HepG2 (cell line): ENCODE results near the gene TMEM256. TPM values are rescaled to one million over a fixed set of nuclear protein-coding genes. Genes with fewer than 3 reads are reported as not detected.
A peak's percentile ranks its signal among the peaks of the same experiment; 100 is the strongest.

Experiments
- CEBPZ ChIP-seq: IDR thresholded peaks from 2 replicates; pipeline ENCODE4 v1.6.1; 2012; ENCODE audit warnings: low read length, improper control_type of control experiment
- DBP ChIP-seq: sonication (generic); formaldehyde crosslinking; IDR thresholded peaks from 2 replicates; pipeline ENCODE4 v1.4.0; 2020; ENCODE audit warnings: missing genetic modification reagents; ENCODE audit errors: not compliant biosample characterization
- GMEB1 ChIP-seq: sonication (generic); formaldehyde crosslinking; IDR thresholded peaks from 2 replicates; pipeline ENCODE4 v1.5.1; 2020; ENCODE audit warnings: missing genetic modification reagents, mild to moderate bottlenecking, borderline replicate concordance
- RCOR2 ChIP-seq: IDR thresholded peaks from 2 replicates; pipeline ENCODE4 v1.6.1; 2016; ENCODE audit warnings: missing biosample characterization, missing genetic modification reagents
- SIX1 ChIP-seq: sonication (generic); formaldehyde crosslinking; IDR thresholded peaks from 2 replicates; pipeline ENCODE4 v1.4.0; 2020; ENCODE audit warnings: missing genetic modification reagents, borderline replicate concordance
- ZFP41 ChIP-seq: sonication (generic); formaldehyde crosslinking; IDR thresholded peaks from 2 replicates; pipeline ENCODE4 v1.4.0; 2020; ENCODE audit warnings: mild to moderate bottlenecking, missing genetic modification reagents, borderline replicate concordance
- ZNF556 ChIP-seq: sonication (generic); formaldehyde crosslinking; IDR thresholded peaks from 2 replicates; pipeline ENCODE4 v1.4.0; 2020; ENCODE audit warnings: mild to moderate bottlenecking, missing genetic modification reagents, borderline replicate concordance
- ZNF574 ChIP-seq: sonication (generic); formaldehyde crosslinking; IDR thresholded peaks from 2 replicates; pipeline ENCODE4 v1.4.0; 2020; ENCODE audit warnings: missing genetic modification reagents
- ZNF580 ChIP-seq: IDR thresholded peaks from 2 replicates; pipeline ENCODE4 v1.6.1; 2016; ENCODE audit warnings: low read depth, borderline replicate concordance
- ZNF646 ChIP-seq: sonication (generic); formaldehyde crosslinking; IDR thresholded peaks from 2 replicates; pipeline ENCODE4 v1.9.0; 2021; ENCODE audit warnings: mild to moderate bottlenecking, missing genetic modification reagents
- ZNF790 ChIP-seq: sonication (generic); formaldehyde crosslinking; IDR thresholded peaks from 2 replicates; pipeline ENCODE4 v1.8.0; 2022; ENCODE audit warnings: missing genetic modification reagents, mild to moderate bottlenecking, borderline replicate concordance
- polyA plus RNA-seq, 8 experiments: library from polyadenylated mRNA; depleted of rRNA in 3 of 8; stranded (reverse) in 7 of 8; unstranded in 1 of 8; fragments of >200 nt; fragmentation: Illumina TruSeq in 4 of 8; extraction: Trizol in 4 of 8; gene quantifications; 2 replicates each; pipeline versions ENCODE4 v1.2.1 to v1.2.3, GENCODE V29; 2011 to 2016; ENCODE audit warnings: low read depth in 4 of 8, missing spikeins in 1 of 8, mixed read lengths in 1 of 8; ENCODE audit not compliant: insufficient read depth in 1 of 8
- total RNA-seq, 5 experiments: library from RNA; depleted of rRNA; stranded (reverse); fragments of >200 nt; fragmentation: Illumina TruSeq; extraction: Trizol; gene quantifications; 2 replicates each; pipeline ENCODE4 v1.2.3, GENCODE V29; 2016; ENCODE audit warnings: low read depth in 1 of 5

The TMEM256 gene
- total and polyA plus RNA-seq, 2 of the 13 experiments (the other 11 are each of a cell fraction or from before 2014, with no cell fraction given), result 231 to 252 TPM

GRCh38 chr17:7403977-7404736 is at the start of gene TMEM256 (continued):
- TF ChIP-seq ZNF574 (peak; percentile 41; the same call in 1 of the 2 replicates), ZFP41 (no peak), DBP (CRISPR knock-in tag) (no peak), ZNF790 (0 out of 2 replicates have a peak, but pooled peaks have one; percentile 41), ZNF646 (CRISPR knock-in tag) (no peak), GMEB1 (CRISPR knock-in tag) (peak; percentile 58; the same call in 1 of the 2 replicates), SIX1 (CRISPR knock-in tag) (no peak), RCOR2 (CRISPR knock-in tag) (no peak), ZNF556 (CRISPR knock-in tag) (peak; percentile 16; the same call in 1 of the 2 replicates), CEBPZ (no peak), ZNF580 (CRISPR knock-in tag) (0 out of 2 replicates have a peak, but pooled peaks have one; percentile 35)
